Measurements from ENCODE around the gene THAP4.

Gene THAP4

DNA sequence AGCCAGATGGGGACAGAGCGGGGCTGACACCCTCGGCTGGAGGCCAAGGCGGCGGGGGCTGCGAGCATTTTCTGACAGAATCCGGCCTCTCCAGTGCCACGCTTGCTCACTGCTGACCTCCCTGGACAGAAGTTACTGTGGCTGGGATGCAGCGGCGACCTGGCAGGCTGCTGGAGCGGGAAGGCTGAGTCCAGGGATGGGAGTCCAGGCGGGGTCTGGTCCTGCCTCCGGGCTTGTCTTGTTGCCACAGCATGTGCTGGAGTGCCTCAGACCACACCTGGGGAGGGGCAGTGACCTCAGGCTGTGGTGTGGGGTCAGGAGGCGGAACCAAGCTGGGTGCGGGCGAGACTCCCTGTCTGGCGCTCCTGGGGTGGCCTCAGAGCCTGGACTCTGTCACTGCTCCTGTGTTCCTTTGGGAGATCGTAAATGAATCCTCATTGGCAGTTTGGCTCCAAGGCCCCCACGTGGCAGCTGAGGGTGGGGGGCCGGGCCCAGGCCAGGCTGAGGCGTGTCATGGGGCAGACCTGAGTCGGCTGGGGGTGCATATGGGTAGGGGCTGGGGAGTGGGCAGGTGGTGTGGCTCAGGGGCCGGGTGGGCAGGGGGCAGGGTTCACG, 72.9 kb downstream of the THAP4 start:
- DNase-seq (ENCODE audit: low read depth): no peak

DNA sequence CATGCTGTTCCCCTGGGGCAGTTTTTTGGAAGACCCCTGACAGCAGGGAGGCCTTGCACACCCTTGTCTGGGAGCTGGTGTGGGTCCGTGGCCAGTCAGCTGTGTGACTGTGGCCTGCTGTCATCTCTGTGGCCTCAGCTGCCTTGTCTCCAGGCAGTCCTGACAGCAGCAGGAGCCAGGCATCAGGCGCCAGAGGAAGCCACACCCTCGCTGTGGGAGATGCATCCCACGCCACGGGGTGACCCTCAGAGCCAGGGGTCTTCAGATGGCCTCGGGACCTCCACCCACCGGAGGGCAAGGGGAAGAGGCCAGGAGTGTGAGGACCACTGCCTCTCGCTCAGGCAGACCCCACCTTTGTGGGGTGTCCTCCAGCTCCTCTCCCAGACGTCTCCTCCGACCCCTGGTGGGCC, 73.4 kb downstream of the THAP4 start:
- DNase-seq (ENCODE audit: low read depth): no peak

DNA sequence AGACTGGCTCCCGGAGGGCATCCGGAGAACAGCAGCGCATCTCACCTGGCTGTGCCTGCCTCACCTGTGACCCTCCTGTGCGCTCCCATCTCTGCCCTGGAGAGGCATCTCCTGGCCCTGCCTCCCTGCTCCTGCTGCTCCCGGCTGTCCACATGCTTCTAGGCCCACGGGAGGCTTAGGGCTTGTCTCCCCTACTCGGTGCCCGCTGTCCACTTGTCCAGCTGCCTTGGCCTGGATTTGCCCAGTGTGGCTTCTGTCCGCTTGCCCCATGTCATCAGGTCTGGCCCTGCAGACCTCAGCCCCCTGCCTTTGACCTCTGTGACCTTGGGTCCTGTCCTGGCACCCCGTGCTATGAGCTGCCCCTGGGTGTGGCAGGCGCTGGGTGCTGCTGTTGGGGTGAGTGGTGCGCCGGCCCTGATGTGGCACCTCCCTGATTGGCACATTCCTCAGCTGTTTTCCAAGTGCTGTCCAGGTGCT, 73.9 kb downstream of the THAP4 start:
- no peak for DNase-seq (ENCODE audit: low read depth)

DNA sequence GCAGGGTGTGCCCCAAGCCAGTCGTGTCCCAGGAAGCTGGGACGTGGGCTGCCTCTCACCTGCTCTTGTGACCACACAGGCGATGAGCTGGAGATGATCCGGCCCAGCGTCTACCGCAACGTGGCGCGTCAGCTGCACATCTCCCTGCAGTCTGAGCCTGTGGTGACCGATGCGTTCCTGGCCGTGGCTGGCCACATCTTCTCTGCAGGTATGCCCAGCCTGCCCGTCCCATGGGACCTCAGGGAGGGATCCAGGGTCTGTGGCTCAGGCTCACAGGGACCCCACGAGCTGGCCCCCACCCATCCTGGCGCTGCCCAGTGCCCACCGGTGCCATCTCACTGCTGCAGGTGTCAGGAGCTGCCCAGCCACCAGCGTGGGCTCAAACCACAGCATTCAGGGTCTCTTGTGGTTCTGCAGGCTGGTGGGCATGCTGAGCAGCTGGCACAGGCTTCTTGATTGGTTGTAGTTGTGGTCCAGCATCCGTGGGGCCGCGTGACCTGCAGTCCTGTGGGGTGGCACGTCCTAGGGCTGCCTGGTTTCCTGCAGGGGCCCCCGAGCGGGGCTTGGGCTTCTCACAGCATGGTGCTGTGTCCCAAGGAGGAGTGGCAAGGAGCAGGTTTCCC, 74.6 kb downstream of the THAP4 start:
- no peak for DNase-seq (ENCODE audit: low read depth)

DNA sequence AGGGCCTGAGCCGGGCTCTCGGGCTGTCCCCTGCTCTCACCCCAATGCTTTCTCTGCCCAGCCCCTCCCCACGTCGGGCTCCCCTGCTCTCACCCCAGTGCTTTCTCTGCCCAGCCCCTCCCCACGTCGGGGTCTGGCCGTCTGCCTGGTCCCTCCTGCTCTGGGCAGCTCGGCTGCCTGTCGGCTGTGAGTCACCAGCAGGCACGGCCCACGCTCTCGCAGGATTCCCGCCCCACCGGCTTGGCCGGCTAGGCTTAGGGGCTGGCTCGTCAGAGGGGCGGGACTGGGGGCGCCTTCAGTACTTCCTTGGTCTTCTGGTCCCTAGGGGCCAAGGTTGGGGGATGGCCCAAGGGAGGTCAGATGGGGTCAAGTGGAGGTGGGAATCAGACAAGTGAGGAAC, 75.1 kb downstream of the THAP4 start:
- peak; percentile 35 for DNase-seq (ENCODE audit: low read depth)

- DNase-seq (ENCODE audit: low read depth): no peak
These were observed 76.0 kb downstream of the THAP4 start for GRCh38 chr2:241560883-241561474.

- no peak for DNase-seq (ENCODE audit: low read depth)
These were observed 76.6 kb downstream of the THAP4 start for GRCh38 chr2:241560162-241560882.

GRCh38 chr2:241559323-241560161, 77.4 kb downstream of the THAP4 start:
- peak; percentile 24 for DNase-seq (ENCODE audit: low read depth)

DNA sequence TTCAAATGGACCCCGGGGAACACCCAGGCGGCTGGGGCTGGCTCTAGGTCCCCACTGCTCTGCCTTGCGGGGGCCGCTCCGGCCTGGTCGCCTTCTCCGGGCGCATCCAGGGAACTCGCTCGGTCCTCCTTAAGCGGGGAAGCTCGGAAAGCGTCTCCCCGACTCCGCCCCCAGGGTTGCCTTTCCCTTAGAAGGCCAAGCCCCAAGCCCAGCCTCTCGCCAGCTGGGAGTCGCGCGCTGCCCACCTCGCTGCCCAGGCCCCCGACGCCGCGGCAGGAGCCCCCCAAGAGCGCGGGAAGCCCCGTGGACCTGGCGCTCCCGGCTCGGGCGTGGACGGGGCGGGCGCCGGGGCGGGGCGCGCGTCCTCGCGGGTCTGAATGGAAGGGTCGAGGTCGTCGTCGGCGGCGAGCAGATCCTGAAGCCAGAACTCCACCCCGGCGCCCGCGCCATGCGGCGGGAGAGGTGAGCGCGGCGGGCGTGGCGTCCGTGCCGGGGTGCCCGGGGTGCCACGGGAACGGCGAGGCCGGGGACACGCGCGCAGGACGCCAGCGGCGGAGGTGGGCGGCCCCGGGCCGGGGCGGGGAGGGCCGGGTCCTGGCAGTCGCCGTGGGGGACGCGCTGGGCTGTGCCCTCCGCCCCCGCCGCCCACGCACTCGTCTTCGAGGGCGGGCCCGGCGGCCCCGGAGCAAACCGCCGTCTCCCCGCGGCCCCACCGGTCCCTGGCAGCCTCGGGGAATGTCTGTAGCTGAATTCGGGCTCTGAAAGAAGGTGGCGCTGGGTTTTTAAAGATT, 78.2 kb downstream of the THAP4 start, which contains the start of gene BOK:
BOK (plus strand) TSS at position 214 of the 791 bp plus-strand sequence. CDS start 739 bp downstream, outside the sequence.
- peak; percentile 58 for DNase-seq (ENCODE audit: low read depth)

DNA sequence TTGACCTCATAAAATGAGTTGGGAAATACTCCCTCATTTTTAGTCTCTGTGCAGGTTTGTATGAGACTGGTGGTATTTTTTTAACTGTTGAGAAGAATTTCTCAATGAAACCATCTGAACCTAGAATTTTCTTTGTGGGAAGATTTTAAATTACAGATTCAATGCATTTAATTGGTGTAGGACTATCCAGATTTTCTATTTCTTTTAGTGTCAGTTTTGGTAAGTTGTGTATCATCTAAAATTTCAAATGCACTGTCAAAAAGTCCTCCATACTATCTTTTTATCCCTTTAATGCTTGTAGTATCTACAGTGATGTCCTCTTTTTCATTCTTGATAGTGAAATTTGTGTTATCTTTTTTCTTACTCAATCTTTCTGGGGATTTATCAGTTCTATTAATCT, 80.2 kb downstream of the THAP4 start:
- no peak for DNase-seq (ENCODE audit: low read depth)

- DNase-seq (ENCODE audit: low read depth): no peak
These were observed 81.2 kb downstream of the THAP4 start for GRCh38 chr2:241555711-241556110.

- no peak for DNase-seq (ENCODE audit: low read depth)
These were observed 82.2 kb downstream of the THAP4 start for GRCh38 chr2:241554610-241555322.

GRCh38 chr2:241553981-241554380, 83.0 kb downstream of the THAP4 start:
- no peak for DNase-seq (ENCODE audit: low read depth)

DNA sequence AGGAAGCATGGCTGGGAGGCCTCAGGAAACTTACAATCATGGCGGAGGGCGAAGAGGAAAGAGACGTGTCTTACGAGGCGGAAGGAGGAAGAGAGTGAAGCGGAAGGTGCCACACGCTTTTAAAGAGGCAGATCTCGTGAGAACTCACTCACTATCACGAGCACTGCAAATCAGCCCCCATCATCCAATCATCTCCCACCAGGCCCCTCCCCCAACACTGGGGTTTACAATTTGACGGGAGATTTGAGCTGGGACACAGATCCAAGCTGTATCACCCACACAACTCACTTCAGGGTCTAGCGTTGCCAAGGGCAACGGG, 83.5 kb downstream of the THAP4 start:
- no peak for DNase-seq (ENCODE audit: low read depth)

DNA sequence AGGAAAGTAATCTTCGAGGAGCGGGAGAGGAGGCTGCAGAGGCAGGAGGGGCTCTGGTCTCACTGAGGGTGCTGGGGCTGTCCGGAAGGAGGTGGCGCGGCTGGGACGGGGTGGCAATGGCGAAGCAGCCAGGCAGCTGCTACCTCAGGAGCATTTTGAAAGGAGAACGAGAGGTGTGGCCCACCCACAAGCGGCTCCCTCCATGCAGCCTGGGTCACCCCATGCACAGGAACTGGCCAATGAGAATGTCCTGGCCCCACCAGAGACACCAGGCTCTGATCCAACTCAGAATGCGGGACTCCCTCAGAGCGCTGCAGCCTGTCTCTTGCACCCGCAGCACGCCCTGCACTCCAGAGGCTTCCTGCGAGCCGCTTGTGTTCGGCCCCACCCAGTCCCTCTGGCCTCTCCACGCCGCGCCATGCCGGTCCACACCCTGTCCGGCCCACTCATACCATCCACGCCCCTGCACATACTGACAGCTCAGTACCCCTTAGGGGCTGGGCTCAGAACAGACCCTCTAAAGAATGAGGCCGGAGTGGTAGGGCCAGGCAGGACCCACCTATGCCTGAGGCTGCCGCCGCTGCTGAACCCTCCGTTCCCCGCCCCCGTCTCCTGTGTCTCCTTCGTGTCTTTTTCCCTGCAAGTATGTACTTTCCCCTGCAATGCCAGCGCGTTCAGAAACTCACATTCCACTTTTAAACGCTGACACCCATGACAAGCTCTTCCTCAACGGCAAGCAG, 84.8 kb downstream of the THAP4 start:
- DNase-seq (ENCODE audit: low read depth): no peak

DNA sequence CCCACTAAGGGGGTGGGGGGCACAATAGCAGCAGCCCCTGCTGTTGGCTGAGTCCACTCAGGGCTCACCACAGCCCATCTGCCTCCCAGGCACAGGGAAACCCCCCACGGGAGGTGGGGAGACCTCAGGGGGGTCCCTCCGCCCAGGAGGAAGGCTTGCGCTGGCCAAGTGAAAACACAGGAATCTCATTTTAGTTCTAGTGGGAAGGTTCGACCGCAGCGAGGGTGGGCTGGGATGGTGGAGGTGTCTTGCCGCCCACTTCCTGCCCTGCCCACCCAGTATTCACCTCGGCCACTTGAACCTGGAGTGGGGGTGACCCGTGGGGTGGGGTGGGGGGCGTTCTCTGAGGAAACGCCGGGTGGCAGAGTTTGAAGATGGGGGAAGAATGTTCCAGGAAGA, 85.4 kb downstream of the THAP4 start:
- no peak for DNase-seq (ENCODE audit: low read depth)

- DNase-seq (ENCODE audit: low read depth): no peak
These were observed 86.1 kb downstream of the THAP4 start for GRCh38 chr2:241550616-241551580.

- no peak for DNase-seq (ENCODE audit: low read depth)
These were observed 88.5 kb downstream of the THAP4 start for GRCh38 chr2:241548451-241548835.

Data from fibroblast of gingiva (primary cell).